ENCODE results near the gene HTR3C.
"Not testable (repeated sequence)": the region's sequence is repeated elsewhere in the genome, so short reads cannot be mapped to it uniquely, and the experiment has no call there.

The HTR3C gene

DNA sequence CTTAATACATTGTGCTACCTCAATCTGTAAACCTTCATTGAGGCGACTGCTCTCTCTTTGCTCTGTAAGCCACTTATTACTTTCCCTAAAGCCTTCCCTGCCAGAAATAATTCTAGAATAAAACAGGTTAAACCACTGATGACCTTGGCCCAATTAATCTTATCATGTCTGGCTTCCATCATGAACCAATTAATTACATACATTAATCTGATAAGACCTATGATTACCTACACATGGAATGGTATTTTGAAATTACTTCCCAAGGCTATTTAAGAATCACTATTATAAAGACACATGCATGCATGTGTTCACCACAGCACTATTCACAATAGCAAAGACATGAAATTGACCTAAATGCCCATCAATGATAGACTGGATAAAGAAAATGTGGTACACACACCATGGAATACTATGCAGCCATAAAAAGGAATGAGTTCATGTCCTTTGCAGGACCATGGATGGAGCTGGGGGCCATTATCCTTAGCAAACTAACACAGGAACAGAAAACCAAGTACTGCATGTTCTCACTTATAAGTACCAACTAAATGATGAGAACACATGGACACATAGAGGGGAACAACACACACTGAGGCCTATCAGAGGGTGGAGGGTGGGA is 24.5 kb upstream of the HTR3C start:
- not testable (repeated sequence) for H2BK120ac ChIP-seq (ENCODE audit: low read depth, low read length); H3K18ac ChIP-seq (ENCODE audit: low read length); H3K9ac ChIP-seq (ENCODE audit: low read depth, low read length, poor library complexity); H3K27me3 ChIP-seq (ENCODE audit: control insufficient read depth in 3 of 3, insufficient read depth in 3 of 3, low read depth in 1 of 3, low read length in 3 of 3); H3K9me3 ChIP-seq (replicated peaks in 1 of 2; ENCODE audit: control insufficient read depth in 2 of 2, insufficient read depth in 1 of 2, low read depth in 1 of 2, low read length in 2 of 2); H3K27ac ChIP-seq (replicated peaks; ENCODE audit: low read length); H3K4ac ChIP-seq (ENCODE audit: low read length); H2BK5ac ChIP-seq (ENCODE audit: low read length); H3K14ac ChIP-seq (ENCODE audit: low read length); H2AFZ ChIP-seq (ENCODE audit: low read length); DNase-seq (ENCODE audit: low spot score); H3K4me2 ChIP-seq (ENCODE audit: insufficient read depth, low read length, poor library complexity, severe bottlenecking); H3K4me1 ChIP-seq (ENCODE audit: control insufficient read depth in 2 of 2, insufficient read depth in 1 of 2, low read depth in 1 of 2, low read length in 2 of 2); H2BK12ac ChIP-seq (ENCODE audit: low read length); H3K36me3 ChIP-seq (replicated peaks in 1 of 2; ENCODE audit: control insufficient read depth in 2 of 2, insufficient read depth in 2 of 2, low read length in 2 of 2); H3K4me3 ChIP-seq (ENCODE audit: low read length in 2 of 2); H4K8ac ChIP-seq (ENCODE audit: low read depth, low read length); H3K79me1 ChIP-seq (ENCODE audit: low read depth, low read length); H2AK5ac ChIP-seq (ENCODE audit: low read depth, low read length); H3K23ac ChIP-seq (ENCODE audit: low read depth, low read length, poor library complexity); H4K91ac ChIP-seq (ENCODE audit: low read depth, low read length, poor library complexity); H2BK15ac ChIP-seq (ENCODE audit: low read length)
- WGBS, 2 donors (ENCODE audit: extremely low coverage in 2 of 2, insufficient read length in 2 of 2, insufficient replicate concordance in 1 of 2), result no CpG with 5 or more reads among the region's 1 CpG

DNA sequence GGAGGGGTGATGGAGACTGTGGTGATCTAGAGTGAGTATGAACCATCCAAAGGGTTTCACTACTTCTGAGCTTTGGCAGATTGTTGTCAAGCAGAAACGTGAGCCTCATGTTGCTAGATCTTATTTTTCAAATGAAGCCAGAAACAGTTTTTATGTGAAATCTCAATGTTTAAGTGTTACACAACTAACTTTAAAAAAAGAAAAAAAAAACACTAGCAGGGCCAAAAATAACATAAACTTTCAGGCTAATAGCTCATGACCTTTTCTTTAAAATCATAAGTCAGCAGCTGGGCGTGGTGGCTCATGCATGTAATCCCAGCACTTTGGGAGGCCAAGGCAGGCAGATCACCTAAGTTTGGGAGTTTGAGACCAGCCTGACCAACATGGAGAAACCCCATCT is 23.4 kb upstream of the HTR3C start:
- no peak overlapping the region for H3K23ac ChIP-seq (ENCODE audit: low read depth, low read length, poor library complexity)
- H3K4me3 ChIP-seq (ENCODE audit: low read length in 2 of 2), result no peak overlapping the region
- H2AK5ac ChIP-seq (ENCODE audit: low read depth, low read length), result no peak overlapping the region
- no peak overlapping the region for H3K18ac ChIP-seq (ENCODE audit: low read length)
- H2BK12ac ChIP-seq (ENCODE audit: low read length), result no peak overlapping the region
- H3K27ac ChIP-seq (replicated peaks; ENCODE audit: low read length), result no peak overlapping the region
- no peaks in the 10 kb centered on the region for H3K36me3 ChIP-seq (replicated peaks in 1 of 2; ENCODE audit: control insufficient read depth in 2 of 2, insufficient read depth in 2 of 2, low read length in 2 of 2)
- no peak overlapping the region for H2BK15ac ChIP-seq (ENCODE audit: low read length)
- H2BK5ac ChIP-seq (ENCODE audit: low read length), result no peak overlapping the region
- no peak for DNase-seq (ENCODE audit: low spot score)
- H2AFZ ChIP-seq (ENCODE audit: low read length), result no peak overlapping the region
- no peak overlapping the region for H2BK120ac ChIP-seq (ENCODE audit: low read depth, low read length)
- H3K79me1 ChIP-seq (ENCODE audit: low read depth, low read length), result no peaks in the 10 kb centered on the region
- no peak overlapping the region for H3K9ac ChIP-seq (ENCODE audit: low read depth, low read length, poor library complexity)
- no peak overlapping the region for H3K4me2 ChIP-seq (ENCODE audit: insufficient read depth, low read length, poor library complexity, severe bottlenecking)
- no peak overlapping the region for H3K4ac ChIP-seq (ENCODE audit: low read length)
- H3K4me1 ChIP-seq (ENCODE audit: control insufficient read depth in 2 of 2, insufficient read depth in 1 of 2, low read depth in 1 of 2, low read length in 2 of 2), result no peaks in the 10 kb centered on the region
- no peak overlapping the region for H4K91ac ChIP-seq (ENCODE audit: low read depth, low read length, poor library complexity)
- H4K8ac ChIP-seq (ENCODE audit: low read depth, low read length), result no peak overlapping the region
- WGBS, 2 donors (ENCODE audit: extremely low coverage in 2 of 2, insufficient read length in 2 of 2, insufficient replicate concordance in 1 of 2), result no CpG with 5 or more reads among the region's 2 CpGs
- no peak overlapping the region for H3K14ac ChIP-seq (ENCODE audit: low read length)
- no peaks in the 10 kb centered on the region for H3K9me3 ChIP-seq (replicated peaks in 1 of 2; ENCODE audit: control insufficient read depth in 2 of 2, insufficient read depth in 1 of 2, low read depth in 1 of 2, low read length in 2 of 2)
- H3K27me3 ChIP-seq (ENCODE audit: control insufficient read depth in 3 of 3, insufficient read depth in 3 of 3, low read depth in 1 of 3, low read length in 3 of 3), result peaks cover 0 to 3% (median 0%) of the 10 kb centered on the region in 3 experiments

DNA sequence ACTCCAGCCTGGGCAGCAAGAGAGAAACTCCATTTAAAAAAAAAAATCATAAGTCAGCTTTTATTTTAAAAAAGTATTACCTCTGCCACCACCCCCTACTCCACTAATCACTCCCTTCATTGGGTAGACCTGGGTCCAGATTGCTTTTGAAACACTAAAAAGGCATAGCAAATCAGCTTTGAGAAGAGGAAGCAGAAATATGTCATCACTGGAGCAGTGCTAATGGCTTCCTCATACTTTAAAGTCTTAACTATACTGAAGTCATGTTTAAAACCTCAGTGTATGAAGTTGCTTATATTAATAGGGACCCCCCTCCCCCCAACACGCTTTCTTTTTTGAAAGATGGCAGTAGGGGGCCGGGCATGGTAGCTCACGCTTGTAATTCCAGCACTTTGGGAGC is 22.3 kb upstream of the HTR3C start:
- Histone ChIP-seq H3K23ac (ENCODE audit: low read depth, low read length, poor library complexity) (no peak overlapping the region), H3K4me1 (ENCODE audit: control insufficient read depth in 2 of 2, insufficient read depth in 1 of 2, low read depth in 1 of 2, low read length in 2 of 2) (no peaks in the 10 kb centered on the region), H3K9me3 (replicated peaks in 1 of 2; ENCODE audit: control insufficient read depth in 2 of 2, insufficient read depth in 1 of 2, low read depth in 1 of 2, low read length in 2 of 2) (no peaks in the 10 kb centered on the region), H2BK15ac (ENCODE audit: low read length) (no peak overlapping the region), H3K79me1 (ENCODE audit: low read depth, low read length) (no peaks in the 10 kb centered on the region), H2BK5ac (ENCODE audit: low read length) (no peak overlapping the region), H4K8ac (ENCODE audit: low read depth, low read length) (no peak overlapping the region), H3K27me3 (ENCODE audit: control insufficient read depth in 3 of 3, insufficient read depth in 3 of 3, low read depth in 1 of 3, low read length in 3 of 3) (peaks cover 0 to 3% (median 0%) of the 10 kb centered on the region in 3 experiments), H3K27ac (replicated peaks; ENCODE audit: low read length) (no peak overlapping the region), H3K14ac (ENCODE audit: low read length) (no peak overlapping the region), H3K18ac (ENCODE audit: low read length) (no peak overlapping the region), H3K36me3 (replicated peaks in 1 of 2; ENCODE audit: control insufficient read depth in 2 of 2, insufficient read depth in 2 of 2, low read length in 2 of 2) (no peaks in the 10 kb centered on the region), H2BK120ac (ENCODE audit: low read depth, low read length) (no peak overlapping the region), H3K9ac (ENCODE audit: low read depth, low read length, poor library complexity) (no peak overlapping the region), H2AK5ac (ENCODE audit: low read depth, low read length) (no peak overlapping the region), H4K91ac (ENCODE audit: low read depth, low read length, poor library complexity) (no peak overlapping the region), H2BK12ac (ENCODE audit: low read length) (no peak overlapping the region), H3K4me3 (ENCODE audit: low read length in 2 of 2) (no peak overlapping the region), H3K4me2 (ENCODE audit: insufficient read depth, low read length, poor library complexity, severe bottlenecking) (no peak overlapping the region), H2AFZ (ENCODE audit: low read length) (no peak overlapping the region), H3K4ac (ENCODE audit: low read length) (no peak overlapping the region)
- no CpG with 5 or more reads among the region's 3 CpGs for WGBS, 2 donors (ENCODE audit: extremely low coverage in 2 of 2, insufficient read length in 2 of 2, insufficient replicate concordance in 1 of 2)
- no peak for DNase-seq (ENCODE audit: low spot score)

DNA sequence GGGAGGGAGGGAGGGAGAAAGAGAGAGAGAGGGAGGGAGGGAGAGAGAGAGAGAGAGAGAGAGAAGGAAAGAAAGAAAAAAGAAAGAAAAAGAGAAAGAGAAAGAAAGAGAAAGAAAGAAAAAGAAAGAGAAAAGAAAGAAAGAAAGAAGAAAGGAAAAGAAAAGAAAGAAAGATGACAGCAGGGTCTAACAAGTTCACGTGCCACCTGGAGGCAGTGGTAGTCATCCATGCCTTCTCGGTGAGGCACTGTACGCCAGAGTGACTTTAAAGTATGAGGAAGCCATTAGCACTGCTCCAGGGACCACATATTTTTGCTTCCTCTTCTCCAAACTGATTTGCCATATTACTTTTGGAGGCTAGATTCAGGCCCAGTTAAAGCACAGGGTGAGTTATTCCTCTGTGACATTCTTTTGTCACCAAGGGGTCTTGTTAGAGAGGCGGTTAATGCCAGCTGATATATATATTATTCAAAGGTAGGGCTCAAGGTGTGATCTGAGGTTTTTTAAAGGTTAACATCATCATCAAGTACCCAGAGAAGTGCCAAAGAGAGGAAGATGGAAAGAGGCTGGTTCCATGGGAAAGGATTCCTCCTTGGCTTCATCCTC is 21.6 kb upstream of the HTR3C start, which contains the start of gene HTR3D:
Gene HTR3D (plus strand): TSS at position 556 of the 606 bp plus-strand sequence. CDS start 0 bp downstream, at position 556.
- Histone ChIP-seq H3K27ac (replicated peaks; ENCODE audit: low read length) (no peak within 1 kb of the TSS), H3K4me2 (ENCODE audit: insufficient read depth, low read length, poor library complexity, severe bottlenecking) (no peak within 1 kb of the TSS), H2AFZ (ENCODE audit: low read length) (no peak within 1 kb of the TSS), H3K14ac (ENCODE audit: low read length) (no peak within 1 kb of the TSS), H2AK5ac (ENCODE audit: low read depth, low read length) (no peak within 1 kb of the TSS), H3K4me1 (ENCODE audit: control insufficient read depth in 2 of 2, insufficient read depth in 1 of 2, low read depth in 1 of 2, low read length in 2 of 2) (no peaks in the 10 kb centered on the region), H3K4me3 (ENCODE audit: low read length in 2 of 2) (no peak within 1 kb of the TSS), H3K18ac (ENCODE audit: low read length) (no peak within 1 kb of the TSS), H3K9ac (ENCODE audit: low read depth, low read length, poor library complexity) (no peak within 1 kb of the TSS), H3K9me3 (replicated peaks in 1 of 2; ENCODE audit: control insufficient read depth in 2 of 2, insufficient read depth in 1 of 2, low read depth in 1 of 2, low read length in 2 of 2) (no peaks in the 10 kb centered on the region), H4K91ac (ENCODE audit: low read depth, low read length, poor library complexity) (no peak within 1 kb of the TSS), H4K8ac (ENCODE audit: low read depth, low read length) (no peak within 1 kb of the TSS), H2BK5ac (ENCODE audit: low read length) (no peak within 1 kb of the TSS), H2BK120ac (ENCODE audit: low read depth, low read length) (no peak within 1 kb of the TSS), H2BK12ac (ENCODE audit: low read length) (no peak within 1 kb of the TSS), H3K36me3 (replicated peaks in 1 of 2; ENCODE audit: control insufficient read depth in 2 of 2, insufficient read depth in 2 of 2, low read length in 2 of 2) (no peaks in the 10 kb centered on the region), H2BK15ac (ENCODE audit: low read length) (no peak within 1 kb of the TSS), H3K4ac (ENCODE audit: low read length) (no peak within 1 kb of the TSS), H3K23ac (ENCODE audit: low read depth, low read length, poor library complexity) (no peak within 1 kb of the TSS), H3K27me3 (ENCODE audit: control insufficient read depth in 3 of 3, insufficient read depth in 3 of 3, low read depth in 1 of 3, low read length in 3 of 3) (peaks cover 0 to 5% (median 0%) of the 10 kb centered on the region in 3 experiments), H3K79me1 (ENCODE audit: low read depth, low read length) (no peaks in the 10 kb centered on the region)
- WGBS, 2 donors (ENCODE audit: extremely low coverage in 2 of 2, insufficient read length in 2 of 2, insufficient replicate concordance in 1 of 2), result no CpG with 5 or more reads among the region's 4 CpGs
- no peak for DNase-seq (ENCODE audit: low spot score)
